ENCODE results near the gene SLC4A7.
A peak's percentile ranks its signal among the peaks of the same experiment; 100 is the strongest.
"Not testable (repeated sequence)": the region's sequence is repeated elsewhere in the genome, so short reads cannot be mapped to it uniquely, and the experiment has no call there.

SLC4A7 gene

GRCh38 chr3:27487383-27487782, 3.2 kb upstream of the SLC4A7 start:
- no peak for DNase-seq (ENCODE audit: low spot score)

- DNase-seq (ENCODE audit: low spot score), result no peak
Observed at GRCh38 chr3:27486336-27486735, 2.2 kb upstream of the SLC4A7 start.

DNA sequence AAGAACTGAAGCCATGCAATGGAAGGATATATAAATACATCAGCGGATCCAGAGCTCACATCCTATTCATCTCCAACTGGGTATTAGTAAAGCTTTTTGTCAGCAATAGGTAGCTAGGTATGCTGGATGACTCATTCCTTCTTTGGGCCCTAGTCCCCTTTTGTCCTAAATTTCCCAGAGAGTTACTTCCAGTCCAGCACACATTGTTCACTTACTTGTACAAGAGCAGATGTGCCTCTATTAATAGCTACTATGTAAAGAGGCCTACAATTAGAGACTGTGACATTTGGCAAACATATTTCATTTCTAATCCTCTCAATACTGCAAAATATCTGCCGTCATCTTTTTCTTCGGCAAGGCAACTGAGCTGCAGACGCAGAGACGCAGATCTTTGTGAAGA, 1.7 kb upstream of the SLC4A7 start:
- no peak for DNase-seq (ENCODE audit: low spot score)

DNA sequence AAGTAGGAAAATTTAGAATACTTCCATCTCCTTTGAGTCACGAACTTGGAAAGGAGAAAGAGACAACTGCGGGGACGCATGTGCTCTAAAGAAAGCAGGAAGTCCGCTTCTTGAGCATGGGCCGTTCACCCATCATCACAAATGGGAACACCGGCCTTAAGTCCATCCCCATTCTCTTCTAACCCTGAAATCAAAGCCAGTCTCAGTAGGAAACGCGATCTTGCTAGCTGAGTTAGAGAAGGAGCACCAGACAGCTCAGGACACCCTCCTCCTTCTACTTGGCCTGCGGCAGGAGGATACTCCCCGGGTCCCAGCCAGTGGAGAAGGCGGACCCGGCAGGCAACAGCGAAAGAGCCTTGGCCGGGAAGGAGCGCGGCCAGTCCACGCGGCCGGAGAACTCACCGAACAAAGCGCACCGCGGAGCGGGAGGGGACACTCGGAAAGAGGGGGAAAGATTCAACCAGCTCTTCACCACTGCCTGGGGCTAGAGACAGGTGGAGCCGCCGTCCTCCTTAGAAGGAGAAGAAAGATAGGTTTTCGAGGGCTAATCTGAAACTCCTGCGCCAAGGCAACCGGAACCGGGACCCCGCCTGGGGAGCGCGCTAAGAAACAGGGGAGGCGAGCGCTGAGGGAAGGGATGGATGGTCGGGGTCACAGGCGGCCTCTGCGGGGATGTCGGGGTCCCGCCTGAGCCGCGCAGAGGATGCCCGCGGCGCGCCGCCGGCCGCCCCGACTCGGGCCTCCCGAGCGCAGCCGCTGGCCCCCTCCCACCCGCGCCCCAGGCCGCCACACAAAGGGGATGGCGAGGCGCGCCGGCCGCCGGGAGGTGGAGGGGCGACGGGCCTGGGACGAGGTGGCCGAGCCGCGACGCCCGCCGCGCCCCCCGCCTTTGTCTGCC, 818 bp downstream of the SLC4A7 start:
- DNase-seq (ENCODE audit: low spot score), result peak; percentile 61

DNA sequence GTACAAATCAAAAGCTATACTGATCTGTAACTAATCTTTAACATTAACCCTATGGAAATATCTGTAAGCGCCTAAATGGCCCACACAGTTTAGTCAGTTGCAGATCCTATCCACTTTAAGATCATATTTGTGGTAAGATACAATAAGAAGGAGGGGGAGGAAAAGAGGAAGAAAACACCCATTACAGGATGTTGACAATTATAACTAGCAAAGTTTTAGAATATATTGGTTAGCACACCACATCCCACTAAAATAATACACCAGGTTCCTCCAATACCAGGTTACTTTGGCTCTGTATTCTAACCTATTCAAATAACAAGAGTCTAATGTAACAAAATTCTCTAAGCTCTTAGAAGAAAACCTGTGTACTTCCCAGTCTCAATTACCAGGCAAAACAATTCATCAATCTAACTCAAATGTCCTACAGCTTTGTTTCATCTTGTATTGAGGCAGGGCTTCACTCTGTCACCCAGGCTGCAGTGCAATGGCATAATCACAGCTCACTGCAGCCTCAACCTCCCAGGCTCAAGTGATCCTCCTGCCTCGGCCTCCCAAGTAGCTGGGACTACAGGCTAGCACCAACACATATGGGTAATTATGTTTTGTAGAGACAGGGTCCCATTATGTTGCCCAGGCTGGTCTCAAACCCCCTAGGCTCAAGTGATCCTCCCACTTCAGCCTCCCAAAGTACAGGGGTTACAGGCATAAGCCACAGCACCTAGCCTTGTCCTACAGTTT, 4.2 kb downstream of the SLC4A7 start:
- no peak for DNase-seq (ENCODE audit: low spot score)

DNA sequence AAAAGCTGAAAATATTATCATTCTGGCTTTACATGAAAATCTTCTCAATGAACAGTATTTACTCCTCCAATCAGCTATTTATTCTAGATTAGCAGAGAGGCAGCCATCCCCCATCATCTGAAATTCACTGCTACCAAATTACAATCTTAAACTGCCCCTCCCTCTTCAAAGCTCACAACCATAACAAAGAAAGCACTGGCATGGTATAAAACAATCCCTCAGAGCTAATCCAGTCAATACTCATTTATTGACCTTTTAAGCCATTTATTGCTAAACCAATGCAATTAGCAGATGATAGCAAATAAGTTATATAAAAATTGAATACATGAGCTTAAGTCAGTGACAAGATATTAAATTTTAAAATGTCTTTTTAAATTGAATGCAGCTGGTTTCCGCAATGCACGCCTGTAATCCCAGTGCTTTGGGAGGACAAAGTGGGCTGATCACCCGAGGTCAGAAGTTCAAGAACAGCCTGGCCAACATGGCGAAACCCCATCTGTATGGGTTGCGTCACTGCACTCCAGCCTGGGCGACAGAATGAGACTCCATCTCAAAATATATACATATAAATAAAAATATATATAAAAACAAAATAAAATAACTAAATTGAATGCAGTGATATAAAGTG, 12.1 kb downstream of the SLC4A7 start:
- no peak for DNase-seq (ENCODE audit: low spot score)

GRCh38 chr3:27468283-27468886, 15.8 kb downstream of the SLC4A7 start:
- no peak for DNase-seq (ENCODE audit: low spot score)

DNA sequence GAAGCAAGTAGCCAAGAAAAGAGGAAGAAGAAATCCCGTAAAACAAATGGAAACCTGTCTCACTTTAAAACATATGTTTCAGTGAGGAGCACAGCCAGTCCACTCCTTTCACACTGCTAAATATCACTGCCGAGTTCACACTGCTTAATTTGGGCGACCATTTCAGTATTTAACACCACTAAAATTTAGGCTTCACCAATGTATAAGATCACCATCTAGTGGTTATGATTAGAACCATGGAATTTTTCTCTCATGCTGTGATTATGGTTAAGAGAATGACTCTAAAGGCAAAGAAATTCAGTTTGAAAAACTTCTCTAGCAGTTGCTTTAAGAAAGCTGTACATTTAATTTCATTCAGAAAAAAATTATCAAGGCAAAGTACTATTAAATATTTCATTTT, 16.6 kb downstream of the SLC4A7 start:
- peak; percentile 62 for DNase-seq (ENCODE audit: low spot score)

DNA sequence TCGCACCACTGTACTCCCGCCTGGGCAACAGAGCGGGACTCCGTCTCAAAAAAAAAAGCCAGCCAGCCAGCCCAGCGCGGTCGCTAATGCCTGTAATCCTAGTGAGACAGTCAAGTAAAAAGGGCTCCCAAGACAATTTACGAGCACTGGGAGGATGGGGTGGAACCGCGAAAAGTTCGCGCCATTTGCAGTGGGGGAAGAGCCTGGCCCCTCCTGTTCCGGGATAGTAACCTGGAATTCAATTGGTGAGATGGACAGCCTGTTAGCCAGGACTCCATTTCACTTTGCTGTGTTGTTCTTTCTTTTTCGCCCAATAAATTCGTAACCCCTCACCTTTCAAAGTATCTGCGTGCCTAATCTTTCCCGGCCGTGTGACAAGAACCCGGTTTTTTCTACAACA, 19.5 kb downstream of the SLC4A7 start:
- DNase-seq (ENCODE audit: low spot score), result no peak

- no peak for DNase-seq (ENCODE audit: low spot score)
Observed at GRCh38 chr3:27462228-27462627, 22.0 kb downstream of the SLC4A7 start.

- no peak for DNase-seq (ENCODE audit: low spot score)
Observed at GRCh38 chr3:27458929-27459328, 25.3 kb downstream of the SLC4A7 start.

GRCh38 chr3:27456554-27456953, 27.6 kb downstream of the SLC4A7 start:
- DNase-seq (ENCODE audit: low spot score), result no peak

GRCh38 chr3:27454914-27455313, 29.3 kb downstream of the SLC4A7 start:
- peak; percentile 16 for DNase-seq (ENCODE audit: low spot score)

DNA sequence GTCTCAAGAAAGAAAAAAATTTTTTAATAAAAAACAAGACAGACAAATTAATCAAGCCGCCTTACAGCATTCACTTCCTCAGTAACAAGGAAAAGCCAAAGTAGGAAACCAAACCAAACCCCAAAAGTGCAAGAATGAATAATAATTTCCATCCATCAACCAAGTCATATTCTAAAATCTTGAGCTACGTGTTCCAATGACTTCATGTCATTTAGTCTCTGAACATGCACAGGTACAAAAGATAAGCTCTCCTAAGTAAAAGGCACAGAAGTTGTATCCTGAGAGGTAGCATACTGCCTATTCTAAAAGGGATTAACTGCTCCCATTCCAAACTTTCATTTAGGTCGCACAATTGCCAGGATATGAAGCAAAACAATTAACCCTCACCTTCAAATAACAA, 29.7 kb downstream of the SLC4A7 start:
- no peak for DNase-seq (ENCODE audit: low spot score)

GRCh38 chr3:27452368-27453090, 31.7 kb downstream of the SLC4A7 start:
- no peak for DNase-seq (ENCODE audit: low spot score)

- no peak for DNase-seq (ENCODE audit: low spot score)
Observed at GRCh38 chr3:27451842-27452241, 32.3 kb downstream of the SLC4A7 start.

- no peak for DNase-seq (ENCODE audit: low spot score)
Observed at GRCh38 chr3:27451251-27451650, 32.9 kb downstream of the SLC4A7 start.

DNA sequence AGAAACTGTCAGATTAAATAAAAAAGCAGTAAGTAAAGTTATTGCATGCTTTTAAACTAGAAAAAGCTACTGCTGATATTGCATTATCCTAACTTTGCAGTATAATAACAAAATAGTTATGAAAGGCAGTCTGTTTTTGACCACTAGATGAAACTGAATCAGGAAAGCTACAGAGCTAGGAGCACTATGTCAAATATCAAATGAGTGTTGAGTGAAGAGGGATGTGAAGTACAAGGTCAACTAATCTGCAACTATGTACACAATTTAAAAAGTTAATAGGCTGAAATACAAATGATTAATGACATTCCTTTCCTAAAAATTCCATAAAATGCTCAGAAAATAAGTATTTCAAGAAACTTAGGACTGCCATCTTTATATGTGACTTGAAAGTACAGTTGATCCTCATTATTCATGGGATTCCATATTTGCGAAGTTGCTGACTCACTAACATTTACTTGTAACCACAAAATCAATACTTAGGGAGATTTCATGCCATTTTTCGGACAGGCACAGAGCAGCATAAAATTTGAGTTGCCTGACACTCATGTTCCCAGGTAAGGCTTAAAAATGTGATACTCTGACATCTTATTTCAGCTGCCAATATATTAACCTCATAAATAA, 34.5 kb downstream of the SLC4A7 start:
- no peak for DNase-seq (ENCODE audit: low spot score)

DNA sequence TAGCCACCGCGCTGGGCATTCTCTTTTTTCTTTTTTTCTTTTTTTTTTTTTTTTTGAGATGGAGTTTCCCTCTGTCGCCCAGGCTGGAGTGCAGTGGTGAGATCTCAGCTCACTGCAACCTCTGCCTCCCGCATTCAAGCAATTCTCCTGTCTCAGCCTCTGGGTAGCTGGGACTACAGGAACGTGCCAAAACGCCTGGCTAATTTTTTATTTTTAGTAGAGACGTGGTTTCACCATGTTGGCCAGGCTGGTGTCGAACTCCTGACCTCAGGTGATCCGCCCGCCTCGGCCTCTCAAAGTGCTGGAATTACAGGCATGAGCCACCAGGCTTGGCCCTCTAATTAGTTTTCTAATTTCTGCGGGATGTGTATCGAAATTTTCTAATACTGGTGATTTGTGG, 41.2 kb downstream of the SLC4A7 start:
- DNase-seq (ENCODE audit: low spot score), result not testable (repeated sequence)

DNA sequence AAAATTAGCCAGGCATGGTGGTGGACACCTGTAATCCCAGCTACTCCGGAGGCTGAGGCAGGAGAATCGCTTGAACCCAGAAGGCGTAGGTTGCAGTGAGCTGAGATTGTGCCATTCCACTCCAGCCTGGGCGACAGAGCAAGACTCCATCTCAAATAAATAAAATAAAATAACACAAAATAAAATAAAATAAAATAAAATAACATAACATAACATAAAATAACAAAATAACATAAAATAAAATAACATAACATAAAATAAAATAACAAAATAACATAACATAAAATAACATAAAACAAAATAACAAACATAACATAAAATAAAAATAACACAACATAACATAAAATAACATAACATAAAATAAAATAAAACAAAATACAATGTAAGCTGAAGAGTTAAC, 45.8 kb downstream of the SLC4A7 start:
- DNase-seq (ENCODE audit: low spot score), result not testable (repeated sequence)

DNA sequence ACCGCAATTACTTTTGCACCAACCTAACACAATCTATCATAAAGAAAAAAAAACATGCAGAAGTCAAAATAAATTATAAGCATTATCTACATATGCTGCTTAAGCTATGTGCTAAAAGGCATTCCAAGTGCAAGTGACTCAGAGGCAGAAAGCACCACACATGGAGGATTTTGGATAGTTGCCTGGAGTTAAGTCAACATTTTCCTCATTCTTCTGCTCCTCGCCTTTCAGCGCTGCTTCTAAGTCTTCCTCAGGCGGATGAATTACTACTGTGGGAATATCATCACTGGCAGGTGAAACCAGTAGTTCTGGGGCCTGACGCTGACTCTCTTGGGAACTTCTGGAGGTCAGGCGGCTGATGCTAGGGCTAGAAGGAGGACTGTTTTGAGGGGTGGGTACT, 53.1 kb downstream of the SLC4A7 start:
- DNase-seq (ENCODE audit: low spot score), result peak; percentile 85

Data from GM03348 (cell line).